Neural progenitor cell (in vitro differentiated cells): Measurements from ENCODE around the gene ADGRD1. TPM values are rescaled to one million over a fixed set of nuclear protein-coding genes. Genes with fewer than 3 reads are reported as not detected.

ENCODE experiments used
- DNase-seq: peaks from one replicate; pipeline ENCODE4 v3.0.0-alpha.2; 2016; ENCODE audit warnings: low spot score
- H2AFZ ChIP-seq: fragments of 200-600 bp; sonication (generic); replicated peaks from 2 replicates; pipeline ENCODE4 v1.6.1; 2016; ENCODE audit warnings: antibody characterized with exemption
- H3F3A ChIP-seq: fragments of 200-600 bp; sonication (generic); 2 replicates; pipeline ENCODE4 v1.6.1; 2016; ENCODE audit warnings: antibody characterized with exemption, low read depth
- H3K27ac ChIP-seq: fragments of 200-600 bp; sonication (generic); 2 replicates; pipeline ENCODE4 v1.5.1; 2016; ENCODE audit warnings: mild to moderate bottlenecking
- H3K27me3 ChIP-seq: fragments of 200-600 bp; sonication (generic); 2 replicates; pipeline ENCODE4 v1.6.1; 2016; ENCODE audit warnings: mild to moderate bottlenecking, moderate library complexity
- H3K36me3 ChIP-seq: fragments of 200-600 bp; sonication (generic); 2 replicates; pipeline ENCODE4 v1.5.1; 2016
- H3K4me1 ChIP-seq: fragments of 200-600 bp; sonication (generic); 2 replicates; pipeline ENCODE4 v1.6.1; 2016; ENCODE audit warnings: mixed run types
- H3K4me2 ChIP-seq: fragments of 200-600 bp; sonication (generic); 2 replicates; pipeline ENCODE4 v1.6.1; 2016
- H3K4me3 ChIP-seq: fragments of 200-600 bp; sonication (generic); 2 replicates; pipeline ENCODE4 v1.5.1; 2016
- H3K79me2 ChIP-seq: fragments of 200-600 bp; sonication (generic); 2 replicates; pipeline ENCODE4 v1.6.1; 2016; ENCODE audit warnings: low read depth
- H3K9ac ChIP-seq: fragments of 200-600 bp; sonication (generic); 2 replicates; pipeline ENCODE4 v1.6.1; 2016
- H3K9me3 ChIP-seq: fragments of 200-600 bp; sonication (generic); 2 replicates; pipeline ENCODE4 v1.5.1; 2016; ENCODE audit warnings: low read depth
- H4K20me1 ChIP-seq: fragments of 200-600 bp; sonication (generic); 2 replicates; pipeline ENCODE4 v1.6.1; 2016; ENCODE audit warnings: low read depth
- H3K27ac Mint-ChIP-seq: 3 replicates; pipeline ENCODE4 v1.8.0; 2021; ENCODE audit warnings: mixed read lengths
- H3K27me3 Mint-ChIP-seq: 2 replicates; pipeline ENCODE4 v1.8.0; 2022; ENCODE audit warnings: low read depth, mild to moderate bottlenecking, inconsistent platforms, moderate library complexity, mixed read lengths; ENCODE audit not compliant: insufficient read depth
- H3K36me3 Mint-ChIP-seq: 3 replicates; pipeline ENCODE4 v1.8.0; 2021; ENCODE audit warnings: mixed read lengths
- H3K4me1 Mint-ChIP-seq: 3 replicates; pipeline ENCODE4 v1.8.0; 2021; ENCODE audit warnings: mixed read lengths
- H3K4me3 Mint-ChIP-seq: 3 replicates; pipeline ENCODE4 v1.8.0; 2021; ENCODE audit warnings: mild to moderate bottlenecking, moderate library complexity, mixed read lengths
- H3K9me3 Mint-ChIP-seq: 3 replicates; pipeline ENCODE4 v1.8.0; 2020; ENCODE audit warnings: mixed read lengths
- CTCF ChIP-seq: fragments of 200-600 bp; sonication (generic); IDR thresholded peaks from 2 replicates; pipeline ENCODE4 v1.5.1; 2017; ENCODE audit warnings: antibody characterized with exemption, mild to moderate bottlenecking
- EZH2 ChIP-seq: fragments of 200-600 bp; sonication (generic); IDR thresholded peaks from 2 replicates; pipeline ENCODE4 v1.6.1; 2017; ENCODE audit warnings: antibody characterized with exemption, mild to moderate bottlenecking, moderate library complexity
- EZH2phosphoT487 ChIP-seq: fragments of 200-600 bp; sonication (generic); IDR thresholded peaks from 2 replicates; pipeline ENCODE4 v1.6.1; 2017; ENCODE audit warnings: antibody characterized with exemption
- total RNA-seq: library from RNA; depleted of rRNA; stranded (reverse); fragments of >200 nt; gene quantifications from 2 replicates; pipeline ENCODE4 v1.2.3, GENCODE V29; 2015; ENCODE audit warnings: low replicate concordance

ADGRD1 gene
- total RNA-seq, 1 donor from 2014 or later, result not detected

GRCh38 chr12:130911193-130911592 lies 42.5 kb upstream of the ADGRD1 start:
- Histone ChIP-seq H3K9ac (no peak overlapping the region), H3K36me3 (no peaks in the 10 kb centered on the region), H3K9me3 (no peaks in the 10 kb centered on the region), H3K4me2 (no peak overlapping the region), H3K27me3 (peaks cover 5% of the 10 kb centered on the region), H3K79me2 (no peaks in the 10 kb centered on the region), H3F3A (no peaks in the 10 kb centered on the region), H2AFZ (no peak overlapping the region), H3K4me1 (no peaks in the 10 kb centered on the region), H3K27ac (no peak overlapping the region), H4K20me1 (no peaks in the 10 kb centered on the region), H3K4me3 (no peak overlapping the region)
- H3K4me3 Mint-ChIP-seq, result no peak overlapping the region
- H3K27ac Mint-ChIP-seq, result no peak overlapping the region
- peaks cover 12% of the 10 kb centered on the region for H3K27me3 Mint-ChIP-seq
- DNase-seq, result no peak
- peaks cover 2% of the 10 kb centered on the region for H3K4me1 Mint-ChIP-seq
- H3K36me3 Mint-ChIP-seq, result no peaks in the 10 kb centered on the region
- TF ChIP-seq EZH2 (no peak), CTCF (no peak), EZH2phosphoT487 (no peak)
- peaks cover 17% of the 10 kb centered on the region for H3K9me3 Mint-ChIP-seq

GRCh38 chr12:130911933-130912332 lies 41.8 kb upstream of the ADGRD1 start:
- Histone ChIP-seq H3K27me3 (peaks cover 11% of the 10 kb centered on the region), H3K27ac (no peak overlapping the region), H3K79me2 (no peaks in the 10 kb centered on the region), H3K4me2 (no peak overlapping the region), H3K9ac (no peak overlapping the region), H4K20me1 (no peaks in the 10 kb centered on the region), H3K9me3 (no peaks in the 10 kb centered on the region), H3F3A (no peaks in the 10 kb centered on the region), H3K36me3 (no peaks in the 10 kb centered on the region), H2AFZ (no peak overlapping the region), H3K4me1 (peaks cover 7% of the 10 kb centered on the region), H3K4me3 (no peak overlapping the region)
- Mint-ChIP-seq H3K27ac (no peak overlapping the region), H3K27me3 (peaks cover 13% of the 10 kb centered on the region), H3K9me3 (peaks cover 17% of the 10 kb centered on the region), H3K36me3 (no peaks in the 10 kb centered on the region), H3K4me3 (no peak overlapping the region), H3K4me1 (peaks cover 10% of the 10 kb centered on the region)
- no peak for DNase-seq
- TF ChIP-seq CTCF (no peak), EZH2phosphoT487 (no peak), EZH2 (no peak)

- peak; percentile 88 for DNase-seq
- no peaks in the 10 kb centered on the region for H3F3A ChIP-seq
- peaks cover 8% of the 10 kb centered on the region for H3K4me1 ChIP-seq
- H3K9me3 Mint-ChIP-seq, result peaks cover 12% of the 10 kb centered on the region
- H3K27me3 Mint-ChIP-seq, result peaks cover 17% of the 10 kb centered on the region
- no peaks in the 10 kb centered on the region for H4K20me1 ChIP-seq
- H3K9ac ChIP-seq, result no peak overlapping the region
- H3K4me2 ChIP-seq, result peak overlapping the region; percentile 75
- H3K36me3 ChIP-seq, result no peaks in the 10 kb centered on the region
- H3K27ac ChIP-seq, result no peak overlapping the region
- H3K4me1 Mint-ChIP-seq, result peaks cover 10% of the 10 kb centered on the region
- H3K9me3 ChIP-seq, result no peaks in the 10 kb centered on the region
- H3K27me3 ChIP-seq, result peaks cover 14% of the 10 kb centered on the region
- H3K36me3 Mint-ChIP-seq, result no peaks in the 10 kb centered on the region
- TF ChIP-seq EZH2phosphoT487, result no peak
- peak; percentile 95 for TF ChIP-seq CTCF
- H3K79me2 ChIP-seq, result no peaks in the 10 kb centered on the region
- H3K4me3 ChIP-seq, result peak overlapping the region; percentile 23
- no peak overlapping the region for H3K27ac Mint-ChIP-seq
- peak overlapping the region; percentile 24 for H3K4me3 Mint-ChIP-seq
- peak overlapping the region; percentile 91 for H2AFZ ChIP-seq
These were observed 37.3 kb upstream of the ADGRD1 start for GRCh38 chr12:130916241-130916911.
